ENCODE results near the gene SMG1. TPM values are rescaled to one million over a fixed set of nuclear protein-coding genes. Genes with fewer than 3 reads are reported as not detected.

Gene SMG1
- total and polyA plus RNA-seq, 10 of the 15 experiments (the other 5 are each of a cell fraction or from before 2014, with no cell fraction given) = 3.9 to 66.7 (median 37.0) TPM

- TF ChIP-seq, protein P1, sequence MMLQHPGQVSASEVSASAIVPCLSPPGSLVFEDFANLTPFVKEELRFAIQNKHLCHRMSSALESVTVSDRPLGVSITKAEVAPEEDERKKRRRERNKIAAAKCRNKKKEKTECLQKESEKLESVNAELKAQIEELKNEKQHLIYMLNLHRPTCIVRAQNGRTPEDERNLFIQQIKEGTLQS (IDR thresholded peaks at IDR 0.05; ENCODE audit: borderline replicate concordance, extremely low read depth, low read depth, low read length) = no peak
Observed at GRCh38 chr16:18809165-18809564, 117.0 kb downstream of the SMG1 start (continued).

DNA sequence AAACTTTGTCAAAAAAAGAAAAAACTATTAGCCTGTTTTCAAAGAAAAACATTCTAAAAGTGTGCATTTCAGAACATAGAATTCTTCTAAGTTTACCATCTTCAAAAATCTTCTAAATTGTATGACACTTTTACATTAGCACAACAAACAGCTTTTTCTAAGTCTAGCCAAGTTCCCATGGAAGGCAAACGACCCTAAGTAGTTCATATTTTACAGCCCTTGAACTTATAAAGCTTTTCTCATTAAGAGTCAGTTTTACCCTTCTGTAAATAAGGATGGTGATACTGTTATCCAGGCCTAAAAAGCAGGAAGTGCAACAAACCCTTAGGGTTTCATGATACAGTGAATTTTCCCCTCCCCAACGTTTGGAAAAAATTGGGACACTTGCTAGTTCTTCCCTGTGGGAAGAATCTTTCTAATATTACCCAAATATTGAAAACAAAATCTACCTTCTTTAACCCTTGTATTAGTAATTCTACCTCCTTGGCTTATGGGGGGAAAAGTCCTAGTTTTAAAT lies 120.9 kb downstream of the SMG1 start:
- H3K9ac ChIP-seq (ENCODE audit: control insufficient read depth, insufficient read depth, low read length) = no peak overlapping the region
- H3K27ac ChIP-seq (ENCODE audit: control insufficient read depth, insufficient read depth) = no peak overlapping the region
- no peak overlapping the region for H3K4me2 ChIP-seq (ENCODE audit: control insufficient read depth, insufficient read depth)
- ChIA-PET SMC1A (ENCODE audit: uncharacterized antibody, unreplicated experiment) (interaction anchor here (0.8 to 2.7 kb wide), 4 partner anchors 12 to 163 kb away, joined by 3 to 12 read pairs (median 3); no protein-coding TSS in a partner anchor), CTCF (interaction anchor here (1.3 to 3.6 kb wide), 6 partner anchors 12 to 164 kb away, joined by 3 to 15 read pairs (median 7); no protein-coding TSS in a partner anchor), POLR2A (interaction anchor here (8.9 kb wide), 1 partner anchor 16 kb away, joined by 128 read pairs; the partner anchor contains the start of gene RPS15A), RAD21 (ENCODE audit: unreplicated experiment) (interaction anchor here (0.7 to 6.9 kb wide), 4 partner anchors 16 to 169 kb away, joined by 3 to 71 read pairs (median 4); partner anchors contain the start of gene RPS15A)
- H3K4me3 ChIP-seq = no peak overlapping the region
- H3K79me2 ChIP-seq (ENCODE audit: control insufficient read depth, insufficient read depth, low read length) = peaks cover 11% of the 10 kb centered on the region
- in situ Hi-C loops (cut with MboI) (no loop called here), intact Hi-C loops (cut with micrococcal nuclease; ENCODE audit: unreplicated experiment) (no loop called here)
- 31% methylated on average over 2 of the region's 2 CpGs for whole genome bisulfite sequencing (ENCODE audit: insufficient coverage, insufficient replicate concordance, low lambda C conversion rate, missing lambda C conversion rate)
- no peaks in the 10 kb centered on the region for H3K9me3 ChIP-seq (replicated peaks; ENCODE audit: control insufficient read depth, insufficient read depth, low read length)
- BruUV-seq (replicated peaks) = no TSS peak
- TF ChIP-seq MTA3 (IDR thresholded peaks at IDR 0.05; ENCODE audit: borderline replicate concordance, low read length) = no peak
- no peak for TF ChIP-seq RBBP5 (conservative IDR thresholded peaks at IDR 0.05)
- TF ChIP-seq EED (IDR thresholded peaks at IDR 0.05; ENCODE audit: low read depth) = no peak
- no peak for TF ChIP-seq NFIC (IDR thresholded peaks at IDR 0.05; ENCODE audit: low read depth, low read length)
- peaks cover 5 to 19% of the 10 kb centered on the region in 2 experiments for H3K36me3 ChIP-seq (ENCODE audit: control insufficient read depth in 2 of 2, insufficient read depth in 2 of 2, low read length in 1 of 2)
- ATAC-seq (no peak), FAIRE-seq (no peak), DNase-seq (ENCODE audit: low read depth, low spot score) (no peak)
- peaks cover 5% of the 10 kb centered on the region; the same call in 1 of the 2 replicates for H3K4me1 ChIP-seq (ENCODE audit: control insufficient read depth, insufficient read depth, low read length)
- no peaks in the 10 kb centered on the region for H3K27me3 ChIP-seq (replicated peaks in 1 of 2; ENCODE audit: control insufficient read depth in 2 of 2, insufficient read depth in 2 of 2, low read length in 1 of 2)
- no peaks in the 10 kb centered on the region for H4K20me1 ChIP-seq (ENCODE audit: control insufficient read depth, insufficient read depth)
- no peak overlapping the region for H2AFZ ChIP-seq (ENCODE audit: control insufficient read depth, low read depth, low read length)

Measured in GM12878 (cell line).